Stimulated activated CD4-positive, alpha-beta T cell treated with anti-CD3 and anti-CD28 coated beads, Interleukin-12 subunit alpha, Interleukin-12 subunit beta, amount 100 ng/mL, for 48 hours (primary cell): Measurements from ENCODE around the gene CCL21.
A peak's percentile ranks its signal among the peaks of the same experiment; 100 is the strongest.

Experiments used
- DNase-seq, 3 donors: peaks; one replicate each; pipeline ENCODE4 v3.0.0-alpha.2; 2020; ENCODE audit warnings: low read depth in 2 of 3, low spot score in 1 of 3

The CCL21 gene

DNA sequence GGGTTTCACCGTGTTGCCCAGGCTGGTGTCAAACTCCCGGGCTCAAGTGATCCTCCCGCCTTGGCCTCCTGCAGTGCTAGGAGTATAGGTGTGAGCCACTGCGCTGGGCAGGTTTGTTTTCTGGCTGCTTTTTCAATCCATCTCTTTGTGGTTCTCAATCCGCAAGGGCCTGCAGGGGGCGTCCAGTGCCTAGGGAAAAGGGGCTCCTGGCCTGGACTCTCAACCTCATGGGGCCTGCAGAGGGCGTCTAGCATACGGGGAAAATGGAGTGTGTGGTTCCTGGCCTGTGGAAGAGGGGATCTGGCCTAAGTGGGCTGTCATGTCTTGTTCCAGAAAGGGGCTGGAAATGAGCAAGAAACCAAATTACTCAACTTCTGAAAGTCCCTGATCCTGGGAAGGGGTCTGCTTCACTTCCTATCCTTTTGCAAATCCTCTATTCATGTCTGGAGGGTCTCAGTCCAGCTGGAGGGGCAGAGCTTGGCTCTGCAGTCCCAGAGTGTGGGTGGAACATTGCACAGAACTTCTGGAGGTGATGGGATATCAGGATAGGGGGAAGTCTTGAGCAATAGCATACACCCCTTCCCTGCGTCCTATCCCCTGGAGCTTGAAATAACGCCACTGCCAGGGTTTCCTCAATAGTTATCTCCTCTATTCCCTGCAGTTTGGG, 34.8 kb downstream of the CCL21 start:
- peak; percentile 44 to 51 (median 49) for DNase-seq

DNA sequence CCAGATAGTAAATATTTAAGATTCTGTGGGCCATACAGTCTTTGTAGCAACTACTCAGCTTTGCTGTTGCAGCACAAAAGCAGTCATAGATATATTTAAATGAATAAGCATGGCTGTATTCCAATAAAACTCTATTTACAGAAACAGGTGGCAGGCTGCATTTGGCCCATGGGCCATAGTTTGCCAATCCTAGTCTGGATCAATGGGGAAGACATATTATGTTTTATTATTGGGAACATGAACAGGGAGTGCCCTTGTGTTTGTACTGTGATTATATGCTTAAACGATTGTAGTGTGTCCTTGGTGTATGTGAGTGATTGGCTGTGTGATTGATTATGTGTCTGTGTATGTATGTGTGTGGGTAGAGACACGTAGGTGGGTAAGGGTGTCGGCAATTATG, 35.5 kb downstream of the CCL21 start:
- DNase-seq = no peak

GRCh38 chr9:34671307-34671706, 38.6 kb downstream of the CCL21 start:
- no peak for DNase-seq

- no peak for DNase-seq
Observed at GRCh38 chr9:34669809-34670562, 40.0 kb downstream of the CCL21 start.

- DNase-seq = peak; percentile 71 to 76 (median 76)
Observed at GRCh38 chr9:34665381-34666250, 44.3 kb downstream of the CCL21 start.

DNA sequence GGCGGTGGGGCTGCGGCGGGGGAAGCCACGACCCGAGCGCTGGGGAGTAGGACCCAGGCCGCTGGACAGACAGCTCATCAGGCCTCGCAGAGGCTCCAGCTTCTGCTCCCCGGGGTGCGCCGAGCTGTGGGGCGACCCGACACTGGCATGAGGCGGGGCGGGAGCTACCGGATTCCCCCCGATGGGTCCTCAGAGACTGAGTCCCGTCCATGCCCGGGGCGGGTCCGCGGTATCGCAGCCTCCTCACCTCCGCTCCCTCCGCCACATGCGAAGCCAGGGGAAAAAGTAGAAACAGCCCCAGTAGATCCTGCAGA, 44.9 kb downstream of the CCL21 start:
- no peak for DNase-seq

GRCh38 chr9:34664281-34665066, 45.5 kb downstream of the CCL21 start:
- peak; percentile 49 to 69 (median 61) for DNase-seq

DNA sequence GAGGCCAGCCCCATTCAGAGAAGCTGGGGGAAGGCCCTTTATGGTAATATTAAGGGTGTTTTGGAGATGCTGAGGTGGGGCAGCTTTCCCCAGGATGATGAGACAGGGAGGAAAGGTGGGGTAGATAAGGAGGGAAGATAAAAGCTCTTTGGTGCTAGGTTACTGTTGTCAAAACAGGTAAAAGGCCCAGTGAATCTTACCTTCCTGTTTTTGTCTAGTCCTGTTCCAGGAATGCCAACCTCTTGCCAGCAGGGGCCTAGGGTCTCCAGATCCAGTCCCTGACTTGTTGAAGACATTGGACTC, 46.7 kb downstream of the CCL21 start:
- no peak for DNase-seq

DNA sequence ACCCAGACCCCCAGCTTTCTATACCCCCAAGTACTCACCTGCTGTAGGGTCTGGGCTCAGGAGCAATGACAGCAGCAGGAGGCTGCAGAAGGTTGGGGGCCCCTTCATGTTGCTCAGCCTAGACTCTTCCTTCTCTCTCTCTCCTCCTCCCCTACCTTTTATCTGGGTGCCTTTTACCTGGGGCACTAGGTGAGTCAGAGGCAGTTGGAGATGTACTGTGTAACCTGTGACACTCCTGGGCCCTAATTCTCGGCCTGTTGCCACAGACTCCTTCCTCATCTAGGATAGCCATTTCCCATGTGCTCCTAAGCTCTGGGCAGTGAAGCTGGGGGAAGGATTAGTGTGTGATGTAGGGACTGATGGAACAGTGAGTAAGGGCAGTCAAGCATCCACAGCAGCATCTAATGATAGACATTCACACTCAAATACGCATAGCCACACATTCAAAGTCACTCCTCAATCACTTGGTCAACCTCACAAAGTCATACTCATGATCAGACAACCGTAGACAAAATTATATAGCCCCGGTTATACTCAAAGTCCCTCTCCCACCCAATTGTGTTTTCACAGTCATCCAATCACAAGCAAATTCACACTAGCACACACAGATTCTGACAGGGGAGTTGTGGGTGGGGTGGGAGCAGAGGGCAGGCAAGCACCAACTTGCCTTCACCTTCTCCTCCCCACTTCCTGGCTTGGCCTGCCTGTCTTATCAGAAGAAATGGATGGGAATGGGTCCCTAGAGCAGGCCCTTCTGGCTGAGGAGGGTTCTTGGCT, 47.2 kb downstream of the CCL21 start, which contains the start of gene CCL27:
TSS of gene CCL27 (minus strand) at position 132 of the 777 bp plus-strand sequence. CDS start at position 108, 24 bp downstream.
- DNase-seq = no peak

- no peak for DNase-seq
Observed at GRCh38 chr9:34659592-34660253, 50.2 kb downstream of the CCL21 start.
